Measurements from ENCODE around the gene PAX2. TPM values are rescaled to one million over a fixed set of nuclear protein-coding genes. Genes with fewer than 3 reads are reported as not detected.

The PAX2 gene
- total RNA-seq, 4 donors from 2014 or later: not detected

DNA sequence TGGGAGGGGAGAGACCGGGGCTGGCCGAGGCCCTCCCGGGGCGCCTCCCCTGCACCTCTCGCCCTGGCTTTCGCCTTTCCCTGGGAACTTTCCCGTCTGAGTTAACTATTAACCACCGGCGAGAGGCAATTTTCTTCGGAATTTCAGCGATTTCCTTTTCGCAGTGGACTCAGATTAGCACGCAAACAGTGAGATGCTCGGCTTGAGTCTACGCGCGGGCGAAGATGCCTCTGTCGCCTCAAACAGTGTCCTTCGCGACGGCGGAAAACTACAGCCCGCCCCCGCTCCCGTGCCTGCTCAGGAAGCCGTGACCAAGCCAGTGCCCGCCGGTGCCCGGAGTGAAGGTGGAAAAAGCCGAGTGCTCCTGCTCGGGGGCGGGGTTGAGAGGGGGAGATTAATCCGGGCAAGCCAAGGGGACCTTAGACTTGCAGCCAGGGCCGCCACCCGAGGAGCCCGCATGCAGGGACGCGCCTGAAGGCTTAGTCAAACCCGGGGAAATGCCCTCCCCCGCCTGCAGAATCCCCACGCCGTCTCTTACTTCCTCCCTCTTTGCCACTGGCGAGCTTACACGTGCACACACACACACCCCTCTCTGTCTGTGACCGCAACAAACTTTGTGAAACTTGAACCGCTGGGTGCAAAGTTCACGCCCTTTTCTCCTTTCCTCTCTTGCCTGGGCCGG, 14.5 kb upstream of the PAX2 start:
- Histone ChIP-seq H3K4me3 (peak overlapping the region in 2 of 4 donors; percentile 11 to 33), H3K36me3 (no peaks in the 10 kb centered on the region), H3K9me3 (no peaks in the 10 kb centered on the region), H3K4me1 (peaks cover 0 to 39% (median 22%) of the 10 kb centered on the region in 4 donors), H3K27me3 (peaks cover 2 to 99% of the 10 kb centered on the region in 2 donors), H3K27ac (no peak overlapping the region)
- DNase-seq (ENCODE audit: low spot score in 2 of 2): no peak
- no peak for TF ChIP-seq POLR2A (IDR thresholded peaks at IDR 0.05)
- TF ChIP-seq, protein P1, sequence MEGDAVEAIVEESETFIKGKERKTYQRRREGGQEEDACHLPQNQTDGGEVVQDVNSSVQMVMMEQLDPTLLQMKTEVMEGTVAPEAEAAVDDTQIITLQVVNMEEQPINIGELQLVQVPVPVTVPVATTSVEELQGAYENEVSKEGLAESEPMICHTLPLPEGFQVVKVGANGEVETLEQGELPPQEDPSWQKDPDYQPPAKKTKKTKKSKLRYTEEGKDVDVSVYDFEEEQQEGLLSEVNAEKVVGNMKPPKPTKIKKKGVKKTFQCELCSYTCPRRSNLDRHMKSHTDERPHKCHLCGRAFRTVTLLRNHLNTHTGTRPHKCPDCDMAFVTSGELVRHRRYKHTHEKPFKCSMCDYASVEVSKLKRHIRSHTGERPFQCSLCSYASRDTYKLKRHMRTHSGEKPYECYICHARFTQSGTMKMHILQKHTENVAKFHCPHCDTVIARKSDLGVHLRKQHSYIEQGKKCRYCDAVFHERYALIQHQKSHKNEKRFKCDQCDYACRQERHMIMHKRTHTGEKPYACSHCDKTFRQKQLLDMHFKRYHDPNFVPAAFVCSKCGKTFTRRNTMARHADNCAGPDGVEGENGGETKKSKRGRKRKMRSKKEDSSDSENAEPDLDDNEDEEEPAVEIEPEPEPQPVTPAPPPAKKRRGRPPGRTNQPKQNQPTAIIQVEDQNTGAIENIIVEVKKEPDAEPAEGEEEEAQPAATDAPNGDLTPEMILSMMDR (IDR thresholded peaks at IDR 0.05): no peak
- no peak for TF ChIP-seq EP300 (IDR thresholded peaks at IDR 0.05)
- WGBS, 2 donors: 2 to 3% methylated on average over 46 to 49 of the region's 49 CpGs

DNA sequence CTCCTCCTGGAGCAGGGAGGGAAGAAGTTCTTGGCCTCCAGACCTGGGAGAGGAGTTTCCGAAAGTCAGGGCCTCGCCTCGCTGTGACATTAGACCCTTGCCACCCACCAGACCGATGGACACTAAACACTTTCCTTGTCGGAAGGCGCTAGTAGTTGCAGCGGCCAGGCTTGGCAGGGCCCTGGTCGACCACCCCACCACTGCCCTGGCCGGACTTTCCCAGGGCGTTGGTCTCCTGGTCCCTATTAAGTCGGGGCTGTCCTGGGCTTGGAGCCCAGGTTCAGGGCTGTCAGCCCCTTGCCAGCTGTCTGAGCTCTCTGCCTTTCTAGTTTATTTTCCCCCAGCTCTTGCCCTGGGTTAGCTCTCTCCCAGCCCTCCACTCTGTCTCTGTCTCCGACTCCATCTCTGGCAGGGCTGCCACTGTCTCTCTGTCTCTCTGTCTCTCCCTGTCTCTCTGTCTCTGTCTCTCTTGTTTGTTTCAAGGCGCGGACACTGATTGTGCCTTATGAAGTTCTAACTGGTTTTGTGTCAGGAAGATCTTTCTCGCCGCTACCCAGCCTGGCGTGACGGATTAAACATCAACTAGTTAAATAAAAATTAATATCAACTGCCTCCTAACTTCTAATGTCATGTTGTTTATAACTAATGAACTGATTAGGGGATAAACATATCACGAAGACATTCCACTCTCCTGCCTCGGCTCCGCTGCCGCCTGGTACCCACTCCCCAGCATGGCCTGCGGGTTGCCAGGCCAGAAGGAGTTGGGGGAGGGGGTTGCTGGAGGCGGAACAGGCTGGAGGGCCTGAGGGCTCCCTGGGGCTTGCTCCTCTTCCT, 13.8 kb upstream of the PAX2 start:
- H3K27me3 ChIP-seq: peaks cover 2 to 99% of the 10 kb centered on the region in 2 donors
- no peak for DNase-seq (ENCODE audit: low spot score in 2 of 2)
- WGBS, 2 donors: 61 to 62% methylated on average over 16 to 24 of the region's 24 CpGs
- no peaks in the 10 kb centered on the region for H3K36me3 ChIP-seq
- TF ChIP-seq POLR2A (IDR thresholded peaks at IDR 0.05): no peak
- TF ChIP-seq, protein P1 (IDR thresholded peaks at IDR 0.05): no peak
- no peak for TF ChIP-seq EP300 (IDR thresholded peaks at IDR 0.05)
- H3K9me3 ChIP-seq: no peaks in the 10 kb centered on the region
- peaks cover 0 to 39% (median 22%) of the 10 kb centered on the region in 4 donors for H3K4me1 ChIP-seq
- H3K27ac ChIP-seq: no peak overlapping the region
- no peak overlapping the region for H3K4me3 ChIP-seq

DNA sequence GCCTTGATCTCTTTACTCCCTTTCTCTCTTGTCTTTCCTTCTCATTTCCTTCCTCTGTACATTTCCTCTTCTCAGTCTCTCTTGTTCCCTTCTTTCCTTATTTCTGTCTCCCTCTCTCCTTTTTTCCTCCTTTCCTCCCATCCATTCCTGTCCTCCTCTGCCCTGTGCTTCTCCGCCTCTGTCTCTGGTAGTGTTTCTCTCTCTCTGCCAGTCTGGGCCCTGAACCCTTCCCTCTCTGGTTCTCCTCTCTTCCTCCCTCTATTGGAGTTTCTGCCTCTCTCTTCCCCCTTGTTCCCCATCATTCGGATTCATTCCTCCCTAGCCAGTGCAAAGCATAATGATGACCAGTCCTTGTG, 13.2 kb upstream of the PAX2 start:
- Histone ChIP-seq H3K27ac (no peak overlapping the region), H3K27me3 (peaks cover 2 to 100% of the 10 kb centered on the region in 2 donors), H3K4me3 (no peak overlapping the region), H3K9me3 (no peaks in the 10 kb centered on the region), H3K4me1 (peaks cover 0 to 42% (median 22%) of the 10 kb centered on the region in 4 donors), H3K36me3 (no peaks in the 10 kb centered on the region)
- 81 to 87% methylated on average over 2 of the region's 2 CpGs for WGBS, 2 donors
- DNase-seq (ENCODE audit: low spot score in 2 of 2): no peak
- TF ChIP-seq, protein P1 (IDR thresholded peaks at IDR 0.05): no peak
- TF ChIP-seq POLR2A (IDR thresholded peaks at IDR 0.05) (no peak), EP300 (IDR thresholded peaks at IDR 0.05) (no peak)

DNA sequence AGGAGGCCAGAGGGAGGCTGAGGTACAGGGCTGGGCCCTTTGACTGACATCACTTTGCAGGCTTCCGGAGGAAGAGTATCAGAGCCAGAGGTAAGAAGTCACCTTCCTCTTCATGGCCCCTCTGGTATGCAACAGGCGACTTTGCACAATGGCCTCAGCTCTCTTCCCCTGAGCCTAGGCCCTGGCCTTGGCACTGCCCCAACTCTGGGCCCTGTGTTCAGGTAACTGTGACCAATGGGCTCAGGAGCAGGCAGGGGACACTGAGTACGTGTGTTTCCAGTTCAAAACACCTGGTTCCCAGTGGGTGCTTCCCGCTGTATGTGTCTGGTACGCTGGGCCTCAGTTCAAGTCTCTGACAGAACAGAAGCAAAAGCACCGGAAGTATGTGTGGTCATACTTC, 12.1 kb upstream of the PAX2 start:
- H3K9me3 ChIP-seq: no peaks in the 10 kb centered on the region
- no peak for DNase-seq (ENCODE audit: low spot score in 2 of 2)
- H3K27me3 ChIP-seq: peaks cover 2 to 100% of the 10 kb centered on the region in 2 donors
- no peaks in the 10 kb centered on the region for H3K36me3 ChIP-seq
- WGBS, 2 donors: 65 to 80% methylated on average over 6 of the region's 6 CpGs
- no peak overlapping the region for H3K4me3 ChIP-seq
- no peak for TF ChIP-seq POLR2A (IDR thresholded peaks at IDR 0.05)
- TF ChIP-seq, protein P1 (IDR thresholded peaks at IDR 0.05): no peak
- no peak for TF ChIP-seq EP300 (IDR thresholded peaks at IDR 0.05)
- H3K4me1 ChIP-seq: peaks cover 0 to 54% (median 22%) of the 10 kb centered on the region in 4 donors
- H3K27ac ChIP-seq: no peak overlapping the region
